ENCODE measurements around the gene OSBPL2.

Gene OSBPL2

DNA sequence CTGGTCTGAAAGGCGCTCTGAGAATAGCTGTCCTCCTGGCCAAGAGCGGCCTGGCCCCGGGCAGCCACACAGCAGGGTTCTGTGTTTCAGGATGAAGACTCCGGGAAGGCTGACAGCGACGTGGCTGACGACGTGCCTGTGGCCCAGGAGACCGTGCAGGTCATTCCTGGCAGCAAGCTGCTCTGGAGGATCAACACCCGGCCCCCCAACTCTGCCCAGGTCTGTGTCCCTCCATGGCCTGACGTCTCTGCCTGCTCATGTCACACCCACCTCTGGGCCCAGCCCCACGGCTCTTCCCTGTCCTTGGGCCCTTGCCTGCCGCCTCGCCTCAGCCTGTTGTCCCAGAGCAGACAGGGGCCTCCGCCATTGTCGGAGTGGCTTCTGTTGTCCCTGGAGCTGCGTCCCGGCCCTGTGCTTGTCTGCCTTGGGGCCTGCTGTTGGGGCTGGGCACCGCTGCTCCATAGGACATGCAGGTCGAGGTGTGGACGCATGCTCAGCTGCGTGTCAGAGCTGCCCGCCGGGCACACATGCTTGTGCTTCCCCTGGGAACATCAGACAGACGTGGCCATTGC, 48.3 kb downstream of the OSBPL2 start:
- Histone ChIP-seq H3K9me3 (ENCODE audit: control insufficient read depth, insufficient read depth, low read length) (no peaks in the 10 kb centered on the region), H3K4me1 (ENCODE audit: control insufficient read depth, insufficient read depth, low read length) (no peaks in the 10 kb centered on the region), H3K4me3 (ENCODE audit: low read depth, low read length) (no peak overlapping the region), H3K27me3 (ENCODE audit: control insufficient read depth, insufficient read depth, low read length) (no peaks in the 10 kb centered on the region), H3K9ac (ENCODE audit: low read depth, low read length) (no peak overlapping the region), H3K36me3 (ENCODE audit: control insufficient read depth, insufficient read depth, low read length) (peaks cover 30% of the 10 kb centered on the region)

DNA sequence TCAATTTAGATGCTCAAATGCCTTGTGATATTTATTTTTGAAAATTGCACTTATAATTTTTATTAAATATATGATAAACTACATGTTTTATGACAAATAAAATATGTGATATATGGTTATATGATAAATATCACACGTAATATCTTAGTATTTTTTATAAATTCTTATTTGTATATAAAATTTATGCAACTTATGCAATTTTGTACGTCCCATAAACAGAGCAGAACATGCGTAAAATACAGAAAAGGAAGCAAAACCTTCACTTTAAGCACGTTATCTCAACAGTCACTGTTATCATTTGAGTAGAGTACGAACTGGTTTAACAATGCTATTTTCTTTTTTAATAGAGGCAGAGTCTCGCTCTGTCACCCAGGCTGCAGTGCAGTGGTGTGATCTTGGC, 48.8 kb downstream of the OSBPL2 start:
- no peak overlapping the region for H3K4me3 ChIP-seq (ENCODE audit: low read depth, low read length)
- H3K36me3 ChIP-seq (ENCODE audit: control insufficient read depth, insufficient read depth, low read length): peaks cover 29% of the 10 kb centered on the region
- H3K9ac ChIP-seq (ENCODE audit: low read depth, low read length): no peak overlapping the region
- H3K27me3 ChIP-seq (ENCODE audit: control insufficient read depth, insufficient read depth, low read length): no peaks in the 10 kb centered on the region
- no peaks in the 10 kb centered on the region for H3K9me3 ChIP-seq (ENCODE audit: control insufficient read depth, insufficient read depth, low read length)
- no peaks in the 10 kb centered on the region for H3K4me1 ChIP-seq (ENCODE audit: control insufficient read depth, insufficient read depth, low read length)

DNA sequence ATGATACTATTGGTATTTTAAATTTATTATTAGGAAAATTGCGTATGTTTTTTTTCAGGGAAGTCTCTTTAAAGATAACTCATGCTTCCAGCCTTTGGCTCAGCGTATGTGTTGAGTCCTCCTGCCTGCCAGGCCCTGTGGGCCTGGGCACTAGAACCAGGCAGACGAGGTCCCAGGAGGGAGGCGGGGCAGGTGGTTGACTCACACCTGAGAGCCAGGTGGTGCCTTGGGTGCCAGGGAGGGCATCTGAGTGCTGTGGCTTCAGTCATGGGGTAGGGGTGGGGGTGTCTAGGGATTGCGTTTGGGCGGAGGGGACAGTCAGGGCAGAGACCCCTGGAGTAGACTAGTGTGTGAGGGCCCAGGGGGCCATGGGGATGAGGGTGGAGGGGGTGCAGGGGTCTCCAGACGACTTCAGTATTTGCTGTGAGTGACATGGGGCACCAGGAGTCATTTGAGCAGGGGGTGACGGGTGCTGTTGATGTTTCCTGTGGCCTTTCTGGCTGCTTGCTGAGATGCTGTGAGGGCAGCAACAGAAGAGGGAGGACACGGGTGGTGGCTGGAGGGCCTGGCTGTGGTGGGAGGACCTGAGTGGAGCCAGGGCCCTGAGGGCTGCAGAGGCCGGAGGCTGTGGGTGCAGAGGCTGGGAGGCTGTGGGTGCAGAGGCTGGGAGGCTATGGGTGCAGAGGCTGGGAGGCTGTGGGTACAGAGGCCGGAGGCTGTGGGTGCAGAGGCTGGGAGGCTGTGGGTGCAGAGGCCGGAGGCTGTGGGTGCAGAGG, 49.6 kb downstream of the OSBPL2 start:
- Histone ChIP-seq H3K4me1 (ENCODE audit: control insufficient read depth, insufficient read depth, low read length) (no peaks in the 10 kb centered on the region), H3K27me3 (ENCODE audit: control insufficient read depth, insufficient read depth, low read length) (no peaks in the 10 kb centered on the region), H3K4me3 (ENCODE audit: low read depth, low read length) (no peak overlapping the region), H3K36me3 (ENCODE audit: control insufficient read depth, insufficient read depth, low read length) (peaks cover 28% of the 10 kb centered on the region), H3K9me3 (ENCODE audit: control insufficient read depth, insufficient read depth, low read length) (no peaks in the 10 kb centered on the region), H3K9ac (ENCODE audit: low read depth, low read length) (no peak overlapping the region)

DNA sequence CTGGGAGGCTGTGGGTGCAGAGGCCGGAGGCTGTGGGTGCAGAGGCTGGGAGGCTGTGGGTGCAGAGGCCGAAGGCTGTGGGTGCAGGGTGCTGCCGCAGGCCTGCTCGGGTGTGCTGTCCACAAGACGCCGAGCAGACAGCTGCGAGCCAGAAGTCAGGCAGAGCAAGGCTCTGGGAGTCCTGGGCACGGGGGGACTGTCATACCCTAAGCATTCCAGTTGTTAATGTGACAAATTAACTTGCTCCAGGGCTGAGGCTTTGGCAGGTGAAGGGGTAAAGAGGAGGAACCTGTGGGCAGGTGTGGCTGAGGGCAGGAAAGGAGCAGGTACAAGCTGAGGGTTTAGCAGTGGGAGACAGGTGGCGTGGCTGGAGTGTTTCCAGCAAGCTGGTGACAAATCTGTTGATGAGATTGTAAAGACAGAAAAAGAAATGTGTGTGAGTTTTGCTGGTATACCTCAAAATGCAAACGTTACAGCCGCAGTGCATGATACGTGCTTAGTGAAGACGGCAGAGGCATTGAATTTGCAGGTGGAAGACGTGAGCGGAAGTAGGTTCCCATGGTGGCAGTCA, 50.3 kb downstream of the OSBPL2 start:
- Histone ChIP-seq H3K4me1 (ENCODE audit: control insufficient read depth, insufficient read depth, low read length) (no peaks in the 10 kb centered on the region), H3K9me3 (ENCODE audit: control insufficient read depth, insufficient read depth, low read length) (no peaks in the 10 kb centered on the region), H3K9ac (ENCODE audit: low read depth, low read length) (no peak overlapping the region), H3K4me3 (ENCODE audit: low read depth, low read length) (no peak overlapping the region), H3K36me3 (ENCODE audit: control insufficient read depth, insufficient read depth, low read length) (peaks cover 31% of the 10 kb centered on the region), H3K27me3 (ENCODE audit: control insufficient read depth, insufficient read depth, low read length) (no peaks in the 10 kb centered on the region)

DNA sequence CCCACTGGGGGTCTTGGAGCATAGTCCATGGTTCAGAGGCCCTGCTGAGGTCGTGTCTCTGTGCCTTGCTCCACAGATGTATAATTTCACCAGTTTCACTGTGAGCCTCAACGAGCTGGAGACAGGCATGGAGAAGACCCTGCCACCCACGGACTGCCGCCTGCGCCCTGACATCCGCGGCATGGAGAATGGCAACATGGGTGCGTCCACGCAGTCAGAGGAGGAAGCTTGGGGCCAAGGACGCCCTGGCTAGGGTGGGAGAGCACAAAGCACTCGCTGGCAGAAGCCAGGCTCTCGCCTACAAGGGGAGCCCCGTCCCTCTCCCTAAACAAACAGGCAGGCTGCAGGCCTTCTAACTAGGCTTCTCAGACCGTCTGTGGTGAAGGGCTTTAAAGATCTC, 50.8 kb downstream of the OSBPL2 start:
- H3K36me3 ChIP-seq (ENCODE audit: control insufficient read depth, insufficient read depth, low read length): peaks cover 27% of the 10 kb centered on the region
- no peaks in the 10 kb centered on the region for H3K9me3 ChIP-seq (ENCODE audit: control insufficient read depth, insufficient read depth, low read length)
- H3K9ac ChIP-seq (ENCODE audit: low read depth, low read length): no peak overlapping the region
- H3K4me3 ChIP-seq (ENCODE audit: low read depth, low read length): no peak overlapping the region
- no peaks in the 10 kb centered on the region for H3K27me3 ChIP-seq (ENCODE audit: control insufficient read depth, insufficient read depth, low read length)
- H3K4me1 ChIP-seq (ENCODE audit: control insufficient read depth, insufficient read depth, low read length): no peaks in the 10 kb centered on the region

DNA sequence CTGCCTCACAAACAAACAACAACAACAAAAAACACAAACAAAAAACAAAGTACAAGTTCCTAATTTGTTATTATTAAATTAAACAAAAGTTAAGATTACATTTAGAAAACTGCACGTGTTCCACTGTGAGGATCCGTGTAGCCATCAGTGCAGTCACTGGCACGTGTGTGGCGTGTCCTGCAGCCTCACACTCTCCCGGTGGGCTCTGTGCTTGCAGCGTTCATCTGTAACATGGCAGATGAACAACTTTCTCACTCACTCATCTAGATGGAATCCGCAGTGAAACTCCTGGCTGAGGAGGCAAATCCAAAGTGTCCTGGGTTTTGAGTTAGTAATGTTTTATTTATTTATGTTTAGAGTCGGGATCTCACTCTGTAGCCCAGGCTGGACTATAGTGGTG, 51.6 kb downstream of the OSBPL2 start:
- H3K4me1 ChIP-seq (ENCODE audit: control insufficient read depth, insufficient read depth, low read length): no peaks in the 10 kb centered on the region
- H3K4me3 ChIP-seq (ENCODE audit: low read depth, low read length): no peak overlapping the region
- no peaks in the 10 kb centered on the region for H3K9me3 ChIP-seq (ENCODE audit: control insufficient read depth, insufficient read depth, low read length)
- no peaks in the 10 kb centered on the region for H3K27me3 ChIP-seq (ENCODE audit: control insufficient read depth, insufficient read depth, low read length)
- H3K9ac ChIP-seq (ENCODE audit: low read depth, low read length): no peak overlapping the region
- H3K36me3 ChIP-seq (ENCODE audit: control insufficient read depth, insufficient read depth, low read length): peaks cover 26% of the 10 kb centered on the region

DNA sequence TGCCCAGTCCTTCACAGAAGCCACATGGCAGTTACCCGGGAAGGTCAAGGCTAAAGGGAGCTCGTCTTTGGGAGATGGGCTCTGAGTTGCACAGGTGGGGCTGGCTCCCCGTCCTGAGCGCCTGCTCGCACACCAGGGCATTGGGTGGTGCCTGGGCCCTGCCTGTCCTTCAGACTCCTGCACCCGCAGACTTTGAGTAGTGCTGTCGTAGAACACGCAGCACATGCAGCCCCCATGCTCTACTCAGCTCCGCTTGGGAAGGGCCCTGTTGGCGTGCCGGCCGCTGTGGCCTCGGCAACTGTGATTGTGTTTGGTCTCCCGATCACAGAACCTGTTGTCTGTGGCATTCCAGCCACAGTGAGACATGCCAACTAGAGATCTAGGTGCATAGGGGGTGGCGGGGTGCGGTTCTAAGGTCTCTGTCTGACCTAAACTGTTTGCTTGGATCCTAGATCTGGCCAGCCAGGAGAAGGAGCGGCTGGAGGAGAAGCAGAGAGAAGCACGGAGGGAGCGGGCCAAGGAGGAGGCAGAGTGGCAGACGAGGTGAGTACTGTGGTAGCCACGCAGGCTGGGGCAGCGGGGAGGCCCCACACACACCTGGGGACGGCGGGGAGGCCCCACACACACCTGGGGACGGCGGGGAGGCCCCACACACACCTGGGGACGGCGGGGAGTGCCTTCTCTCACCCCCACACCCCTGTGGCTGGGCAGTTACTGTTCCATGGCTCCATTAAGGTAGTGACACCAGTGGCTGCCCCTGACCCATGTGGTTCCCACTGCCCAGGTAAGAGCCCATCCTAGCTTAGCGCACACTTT, 53.1 kb downstream of the OSBPL2 start:
- no peaks in the 10 kb centered on the region for H3K4me1 ChIP-seq (ENCODE audit: control insufficient read depth, insufficient read depth, low read length)
- H3K9ac ChIP-seq (ENCODE audit: low read depth, low read length): no peak overlapping the region
- H3K27me3 ChIP-seq (ENCODE audit: control insufficient read depth, insufficient read depth, low read length): no peaks in the 10 kb centered on the region
- H3K36me3 ChIP-seq (ENCODE audit: control insufficient read depth, insufficient read depth, low read length): peaks cover 27% of the 10 kb centered on the region
- no peak overlapping the region for H3K4me3 ChIP-seq (ENCODE audit: low read depth, low read length)
- H3K9me3 ChIP-seq (ENCODE audit: control insufficient read depth, insufficient read depth, low read length): no peaks in the 10 kb centered on the region

DNA sequence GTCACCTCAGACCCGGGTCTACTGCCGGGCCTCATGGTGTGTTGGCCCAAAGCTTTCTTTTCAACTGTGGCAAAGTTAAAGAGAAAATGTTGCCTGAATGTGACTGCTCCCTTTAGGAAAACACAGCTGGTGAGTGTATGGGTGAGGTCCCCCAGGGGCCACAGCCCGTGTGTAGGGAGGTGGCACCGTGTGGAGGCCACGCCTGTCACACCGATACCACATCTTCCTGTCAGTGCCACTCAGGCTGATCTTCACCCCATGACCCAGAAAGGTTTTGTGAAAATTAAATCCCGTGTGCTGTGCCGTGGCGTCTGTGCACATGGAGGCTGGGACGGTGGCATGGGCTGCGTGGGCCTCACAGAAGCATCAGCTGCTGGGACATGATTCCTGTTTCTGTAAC, 53.8 kb downstream of the OSBPL2 start:
- H3K27me3 ChIP-seq (ENCODE audit: control insufficient read depth, insufficient read depth, low read length): no peaks in the 10 kb centered on the region
- no peaks in the 10 kb centered on the region for H3K4me1 ChIP-seq (ENCODE audit: control insufficient read depth, insufficient read depth, low read length)
- H3K9me3 ChIP-seq (ENCODE audit: control insufficient read depth, insufficient read depth, low read length): no peaks in the 10 kb centered on the region
- no peak overlapping the region for H3K4me3 ChIP-seq (ENCODE audit: low read depth, low read length)
- H3K9ac ChIP-seq (ENCODE audit: low read depth, low read length): no peak overlapping the region
- peaks cover 31% of the 10 kb centered on the region for H3K36me3 ChIP-seq (ENCODE audit: control insufficient read depth, insufficient read depth, low read length)

DNA sequence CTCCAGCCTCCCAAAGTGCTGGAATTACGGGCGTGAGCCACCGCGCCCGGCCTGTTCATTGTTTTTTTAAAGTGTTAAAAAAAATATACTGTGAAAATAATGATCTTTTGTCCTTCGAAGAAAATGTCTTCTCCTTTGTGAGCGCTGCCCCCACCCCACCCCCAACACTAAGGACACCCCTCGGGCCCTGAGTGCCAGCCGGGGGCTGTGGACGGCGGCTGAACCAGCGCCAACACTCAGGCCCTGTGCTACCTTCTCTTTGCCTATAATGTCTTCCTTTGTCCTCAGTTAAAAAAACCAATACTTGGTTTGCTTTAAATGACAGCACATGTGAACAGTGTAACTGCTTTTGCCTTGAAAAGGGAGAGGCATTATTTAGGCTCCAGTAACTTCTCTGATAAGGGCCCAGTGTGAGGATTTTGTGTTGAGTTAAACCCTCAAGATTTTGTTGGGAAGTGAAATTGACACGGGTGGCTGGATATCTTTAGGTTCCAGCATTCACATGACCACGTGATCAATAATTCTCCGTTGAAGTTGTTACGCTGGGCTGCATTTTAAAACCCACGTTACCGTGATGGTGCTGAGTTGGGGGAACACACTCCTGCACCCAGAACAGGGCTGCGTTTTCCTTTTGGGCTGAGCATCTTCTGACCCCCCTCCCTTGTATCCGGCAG, 54.9 kb downstream of the OSBPL2 start:
- Histone ChIP-seq H3K9me3 (ENCODE audit: control insufficient read depth, insufficient read depth, low read length) (no peaks in the 10 kb centered on the region), H3K4me1 (ENCODE audit: control insufficient read depth, insufficient read depth, low read length) (no peaks in the 10 kb centered on the region), H3K4me3 (ENCODE audit: low read depth, low read length) (no peak overlapping the region), H3K36me3 (ENCODE audit: control insufficient read depth, insufficient read depth, low read length) (peaks cover 36% of the 10 kb centered on the region), H3K27me3 (ENCODE audit: control insufficient read depth, insufficient read depth, low read length) (no peaks in the 10 kb centered on the region), H3K9ac (ENCODE audit: low read depth, low read length) (no peak overlapping the region)

DNA sequence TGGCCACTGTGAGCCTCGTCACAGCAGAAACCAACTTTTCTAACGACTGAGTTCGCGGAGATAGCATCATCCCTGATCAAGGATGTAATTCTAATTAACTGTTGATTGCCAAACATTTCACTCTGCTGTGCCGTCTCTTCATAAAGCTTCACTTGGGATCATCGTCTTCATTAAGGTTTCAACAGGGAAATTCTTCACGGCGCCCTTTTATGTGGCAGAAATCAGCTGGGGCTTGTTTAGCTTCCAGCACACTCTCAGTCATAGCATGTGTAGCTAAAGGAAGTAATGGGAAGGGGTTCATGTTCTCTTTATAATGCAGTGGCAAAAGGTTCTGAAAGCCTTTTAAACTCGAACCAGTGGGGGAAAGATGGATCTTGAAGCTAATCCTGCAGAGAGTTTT, 55.6 kb downstream of the OSBPL2 start:
- Histone ChIP-seq H3K36me3 (ENCODE audit: control insufficient read depth, insufficient read depth, low read length) (peaks cover 34% of the 10 kb centered on the region), H3K4me1 (ENCODE audit: control insufficient read depth, insufficient read depth, low read length) (no peaks in the 10 kb centered on the region), H3K27me3 (ENCODE audit: control insufficient read depth, insufficient read depth, low read length) (no peaks in the 10 kb centered on the region), H3K9ac (ENCODE audit: low read depth, low read length) (no peak overlapping the region), H3K9me3 (ENCODE audit: control insufficient read depth, insufficient read depth, low read length) (no peaks in the 10 kb centered on the region), H3K4me3 (ENCODE audit: low read depth, low read length) (no peak overlapping the region)

DNA sequence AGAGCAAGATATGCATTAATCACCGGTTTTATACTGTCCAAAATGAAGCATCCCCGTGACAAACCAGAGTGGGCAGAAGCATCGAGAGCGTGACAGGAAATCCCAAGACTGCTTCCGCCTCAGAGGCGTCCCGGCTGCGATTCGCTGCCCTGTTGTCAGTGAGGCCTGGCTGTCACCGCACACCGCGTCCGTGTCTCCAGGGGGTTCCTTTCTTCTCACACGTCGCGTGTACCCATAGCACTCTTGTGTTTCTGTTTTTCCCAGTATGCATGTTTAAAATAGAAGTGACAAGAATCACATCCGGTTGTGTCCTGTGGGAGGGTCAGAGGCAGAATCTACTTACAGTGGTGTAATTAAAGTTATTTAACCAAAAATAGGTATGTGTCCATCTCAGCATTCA, 56.2 kb downstream of the OSBPL2 start:
- Histone ChIP-seq H3K4me3 (ENCODE audit: low read depth, low read length) (no peak overlapping the region), H3K9me3 (ENCODE audit: control insufficient read depth, insufficient read depth, low read length) (no peaks in the 10 kb centered on the region), H3K9ac (ENCODE audit: low read depth, low read length) (no peak overlapping the region), H3K4me1 (ENCODE audit: control insufficient read depth, insufficient read depth, low read length) (no peaks in the 10 kb centered on the region), H3K27me3 (ENCODE audit: control insufficient read depth, insufficient read depth, low read length) (no peaks in the 10 kb centered on the region), H3K36me3 (ENCODE audit: control insufficient read depth, insufficient read depth, low read length) (peaks cover 30% of the 10 kb centered on the region)
